GM18517 (cell line): ENCODE data around the gene APOL1.
"Not testable (repeated sequence)": the region's sequence is repeated elsewhere in the genome, so short reads cannot be mapped to it uniquely, and the experiment has no call there.

Source experiments
- ATAC-seq: cut with Tn5 transposase; IDR thresholded peaks from one replicate; pipeline ENCODE4 v1.9.1; 2021; ENCODE audit warnings: mild to moderate bottlenecking, moderate library complexity; ENCODE audit not compliant: unreplicated experiment

Gene APOL1

DNA sequence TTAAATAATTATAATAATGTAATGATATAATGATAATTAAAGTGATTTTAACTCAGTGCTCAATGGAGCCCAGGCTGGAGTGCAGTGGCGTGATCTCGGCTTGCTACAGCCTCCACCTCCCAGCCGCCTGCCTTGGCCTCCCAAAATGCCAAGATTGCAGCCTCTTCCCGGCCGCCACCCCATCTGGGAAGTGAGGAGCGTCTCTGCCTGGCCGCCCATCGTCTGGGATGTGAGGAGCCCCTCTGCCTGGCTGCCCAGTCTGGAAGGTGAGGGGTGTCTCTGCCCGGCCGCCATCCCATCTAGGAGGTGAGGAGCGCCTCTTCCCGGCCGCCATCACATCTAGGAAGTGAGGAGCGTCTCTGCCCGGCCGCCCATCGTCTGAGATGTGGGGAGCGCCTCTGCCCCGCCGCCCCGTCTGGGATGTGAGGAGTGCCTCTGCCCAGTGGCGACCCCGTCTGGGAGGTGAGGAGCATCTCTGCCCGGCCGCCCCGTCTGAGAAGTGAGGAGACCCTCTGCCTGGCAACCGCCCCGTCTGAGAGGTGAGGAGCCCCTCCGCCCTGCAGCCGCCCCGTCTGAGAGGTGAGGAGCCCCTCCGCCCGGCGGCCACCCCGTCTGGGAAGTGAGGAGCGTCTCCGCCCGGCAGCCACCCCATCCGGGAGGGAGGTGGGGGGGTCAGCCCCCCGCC, 37.6 kb downstream of the APOL1 start:
- ATAC-seq, result not testable (repeated sequence)

DNA sequence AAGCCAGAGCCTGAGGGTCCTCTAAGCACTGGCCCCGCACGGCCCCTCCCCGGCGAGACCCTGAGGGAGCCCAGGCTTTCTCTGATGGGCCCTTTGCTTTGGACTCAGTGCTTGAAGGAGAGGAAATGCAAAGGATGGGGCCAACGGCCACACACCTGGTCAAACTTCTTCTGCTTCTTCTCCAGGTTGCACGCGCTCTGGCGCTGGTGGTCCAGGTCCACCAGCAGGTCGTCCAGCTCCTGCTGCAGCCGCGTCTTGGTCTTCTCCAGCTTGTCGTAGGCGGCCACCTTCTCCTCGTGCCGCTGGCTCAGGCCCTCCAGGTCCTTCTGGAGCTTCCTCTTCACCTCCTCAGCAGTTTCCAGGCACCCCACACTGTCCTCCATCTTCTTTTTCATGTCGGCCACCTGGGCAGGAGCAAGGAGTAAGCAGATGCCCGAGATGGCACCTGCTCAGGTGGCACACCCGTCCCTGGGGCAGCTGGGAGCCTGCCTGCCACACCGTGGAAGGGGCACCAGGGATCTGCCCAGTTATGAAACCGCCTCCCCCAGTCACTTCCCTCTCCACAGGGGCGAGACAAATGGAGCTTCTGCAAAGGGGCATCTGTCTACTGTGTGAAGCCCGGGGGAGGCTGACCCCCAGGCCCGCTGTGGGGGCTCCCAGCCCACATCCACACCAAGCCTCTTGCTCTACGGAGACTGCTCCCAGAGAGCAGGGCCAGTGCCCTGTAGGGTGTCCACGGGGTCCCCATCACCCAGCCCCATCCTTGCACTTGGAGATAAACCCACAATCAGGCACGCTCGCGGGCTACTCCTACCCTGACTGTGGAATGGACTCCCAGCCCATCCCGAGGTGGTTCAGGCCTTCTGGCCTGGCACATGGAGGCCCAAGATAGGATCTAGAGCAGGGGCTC, 39.2 kb downstream of the APOL1 start:
- no peak for ATAC-seq

DNA sequence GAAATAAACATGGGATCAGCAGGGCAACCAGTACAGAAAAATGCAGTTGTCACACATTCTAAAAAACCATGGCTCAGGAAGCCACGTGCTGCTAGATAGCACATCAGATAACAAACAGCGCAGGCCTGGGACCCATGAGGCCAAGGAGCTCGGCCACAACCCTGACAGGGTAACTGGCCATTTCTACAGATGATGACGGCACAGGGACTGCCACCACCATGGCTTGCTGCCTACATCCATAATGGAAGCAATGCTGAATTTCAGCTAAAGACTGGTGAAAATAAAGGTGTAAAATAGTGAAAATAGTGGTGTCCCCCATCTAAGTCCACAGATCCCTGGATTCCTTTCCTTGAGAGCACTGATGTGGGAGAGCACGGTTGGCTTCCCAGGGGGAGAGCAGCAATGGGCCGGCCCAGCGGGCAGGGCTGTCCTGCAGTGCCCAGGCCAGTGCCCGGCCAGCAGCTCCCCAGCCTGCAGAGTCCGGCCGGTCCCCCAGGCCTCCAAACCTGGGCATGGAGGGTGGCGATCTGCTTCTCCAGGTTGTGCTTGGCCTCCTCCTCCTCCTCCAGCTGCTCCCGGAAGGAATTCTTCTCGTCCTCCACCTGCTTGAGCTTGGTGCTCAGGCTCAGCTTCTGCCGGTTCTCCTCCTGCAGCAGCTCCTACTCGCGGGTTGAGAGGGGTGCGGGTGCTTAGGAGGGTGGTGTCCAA, 40.0 kb downstream of the APOL1 start:
- ATAC-seq, result no peak

DNA sequence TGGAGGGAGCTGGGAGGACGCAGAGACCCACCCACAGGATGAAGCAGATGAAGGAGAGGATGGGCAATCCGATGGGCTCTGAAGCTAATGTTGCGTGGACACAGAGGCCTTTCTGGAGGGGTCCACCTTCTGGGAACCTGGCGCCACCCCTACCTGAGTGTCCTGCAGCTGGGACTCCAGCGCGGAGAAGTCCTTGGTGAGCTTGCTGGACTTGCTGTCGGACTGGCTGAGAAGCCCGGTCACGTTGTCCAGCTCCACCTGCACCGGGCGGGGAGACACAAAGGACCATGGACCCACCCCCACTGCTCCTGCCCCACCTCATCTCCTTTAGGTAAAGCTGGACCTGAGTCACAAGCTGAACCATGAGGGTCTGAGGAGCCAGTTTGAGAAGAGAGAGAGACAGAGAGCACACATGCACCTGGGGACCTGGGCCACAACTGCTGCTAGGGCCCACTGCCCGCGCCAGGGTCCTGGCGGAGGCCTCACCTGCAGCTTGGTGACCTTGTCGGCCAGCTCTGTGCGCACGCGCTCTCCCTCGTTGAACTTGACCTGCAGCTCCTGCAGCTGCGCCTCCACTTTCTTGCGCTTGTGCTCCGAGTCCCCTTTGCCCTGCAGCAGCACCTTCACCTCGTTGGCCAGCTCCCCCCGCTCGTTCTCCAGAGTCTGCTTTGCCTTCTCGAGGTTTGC, 40.8 kb downstream of the APOL1 start:
- no peak for ATAC-seq

DNA sequence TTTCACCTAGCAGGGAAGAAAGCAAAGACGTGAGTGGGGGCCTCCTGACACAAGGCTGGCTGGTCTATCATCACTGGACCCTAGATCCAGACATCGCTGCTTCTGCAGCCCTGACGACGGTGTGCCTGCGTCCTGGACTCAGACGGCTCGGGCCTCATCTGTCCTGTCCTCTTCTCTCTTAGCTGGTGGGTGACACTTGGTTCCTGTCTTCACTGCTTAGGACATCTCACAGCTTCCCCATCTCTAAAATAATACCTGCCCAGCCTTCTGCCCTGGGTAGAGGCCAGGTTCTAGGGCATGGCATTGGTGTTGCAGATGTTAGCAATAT, 41.3 kb downstream of the APOL1 start:
- ATAC-seq, result no peak

DNA sequence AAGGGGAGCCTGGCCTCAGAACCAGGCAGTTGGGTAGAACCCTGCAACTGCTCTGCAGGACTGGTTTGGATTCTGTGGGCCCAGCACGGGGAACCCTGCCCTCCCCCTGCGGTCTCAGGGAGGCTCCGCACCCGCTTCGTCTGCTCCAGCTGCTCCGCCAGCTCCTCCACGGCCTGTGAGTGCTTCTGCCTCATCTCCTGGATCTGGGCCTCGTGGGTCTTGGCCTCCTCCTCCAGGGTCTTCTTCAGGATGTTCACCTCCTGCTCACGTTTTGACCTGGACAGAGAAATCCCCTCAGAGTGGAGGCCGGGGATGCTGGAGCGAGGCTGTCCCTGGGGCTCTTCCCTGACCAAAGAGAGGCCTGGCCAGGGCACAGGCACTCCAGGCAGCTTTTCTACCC, 41.9 kb downstream of the APOL1 start:
- ATAC-seq, result no peak

DNA sequence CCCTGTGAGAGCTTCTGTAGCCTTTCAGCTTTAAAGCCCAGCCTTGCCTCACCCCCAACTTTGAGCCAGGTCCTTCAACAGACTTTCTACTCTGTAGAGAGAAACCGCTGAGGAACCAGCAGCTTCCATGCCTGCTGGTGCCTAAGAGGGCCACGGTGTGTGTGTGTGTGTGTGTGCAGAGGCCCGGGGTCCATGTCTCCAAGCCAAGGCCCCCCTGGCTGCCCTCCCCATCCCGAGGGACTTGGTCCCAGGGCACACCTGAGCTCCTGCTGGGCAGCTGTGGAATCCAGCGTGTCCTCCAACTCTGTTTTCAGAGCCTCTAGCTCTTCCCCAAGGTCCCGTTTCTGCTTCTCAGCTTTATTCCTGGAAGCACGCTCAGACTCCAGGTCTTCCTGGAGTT, 42.3 kb downstream of the APOL1 start:
- ATAC-seq, result no peak

DNA sequence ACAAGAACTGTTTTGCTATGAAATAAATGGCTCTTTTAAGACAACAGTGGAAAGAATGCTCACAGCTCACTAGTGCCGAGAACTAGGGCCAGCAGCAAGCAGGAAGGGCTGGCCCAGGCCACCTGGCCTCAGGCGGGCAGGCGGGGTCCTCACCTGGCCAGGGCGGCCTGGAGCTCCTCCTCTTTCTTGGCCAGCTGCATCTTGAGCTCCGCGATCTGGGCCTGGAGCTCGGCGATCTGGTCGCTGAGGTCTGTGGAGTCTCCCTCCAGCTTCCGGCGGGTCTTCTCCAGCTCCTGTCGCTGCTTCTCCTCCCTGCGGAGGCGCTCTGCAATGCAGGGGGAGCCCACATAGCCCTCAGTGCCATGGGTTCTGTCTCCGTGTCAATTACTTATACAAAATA, 43.8 kb downstream of the APOL1 start:
- no peak for ATAC-seq

DNA sequence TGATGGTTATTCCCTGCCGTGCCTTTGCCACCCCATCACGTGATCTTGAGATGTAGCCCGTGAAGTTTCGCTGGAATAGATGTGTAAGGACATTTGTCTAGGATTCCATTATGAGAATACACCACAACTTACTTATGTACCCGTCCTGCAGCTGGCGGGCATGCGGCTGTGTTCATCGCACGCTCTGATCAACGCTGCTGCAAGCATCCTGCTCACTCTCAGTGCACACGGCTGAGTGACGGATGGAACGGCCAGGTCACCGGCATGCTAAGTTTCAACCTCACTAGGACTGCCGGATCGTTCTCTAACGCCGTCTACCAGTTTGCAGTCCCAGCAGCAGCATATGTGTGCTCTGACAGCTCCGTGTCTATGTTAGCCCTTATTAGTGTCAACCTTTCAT, 44.6 kb downstream of the APOL1 start:
- no peak for ATAC-seq

DNA sequence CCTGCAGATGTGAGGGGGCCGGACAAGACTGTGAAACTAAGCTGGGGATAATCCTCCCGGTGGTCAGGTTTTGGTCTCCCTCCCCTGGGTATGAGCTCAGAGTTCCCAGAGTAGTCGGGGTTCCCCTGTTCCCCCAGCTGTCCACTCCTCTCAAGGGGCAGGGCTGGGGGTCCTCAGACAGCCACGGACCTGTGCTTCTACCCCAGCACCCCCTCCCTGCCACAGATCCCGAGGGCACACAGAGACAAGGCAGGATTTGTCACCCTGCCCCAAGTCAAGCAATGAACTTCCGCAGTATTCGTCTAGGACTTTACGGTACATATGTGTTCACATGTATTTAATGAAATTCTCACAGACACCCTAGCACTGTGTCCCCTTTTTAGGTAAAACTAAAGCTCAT, 45.2 kb downstream of the APOL1 start:
- ATAC-seq, result no peak

DNA sequence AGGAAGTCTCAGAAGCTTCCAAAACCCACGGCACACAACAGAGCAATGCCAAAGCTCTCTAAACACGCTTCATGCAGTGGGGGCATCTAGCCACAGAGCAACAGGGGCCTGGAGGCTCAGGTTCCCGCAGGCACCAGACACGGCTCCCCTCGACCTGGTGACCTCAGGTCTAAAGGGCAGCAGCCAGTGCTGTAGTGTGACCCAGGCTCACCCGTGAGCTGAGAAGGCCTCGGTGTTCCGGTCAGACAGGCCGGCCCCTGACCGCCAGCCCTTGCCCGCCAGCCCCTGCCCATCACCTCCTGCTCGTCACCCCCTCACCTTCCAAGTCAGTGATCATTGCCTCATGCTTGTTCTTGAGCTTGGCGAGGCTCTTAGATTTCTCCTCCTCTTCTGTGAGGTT, 45.7 kb downstream of the APOL1 start:
- ATAC-seq, result no peak

DNA sequence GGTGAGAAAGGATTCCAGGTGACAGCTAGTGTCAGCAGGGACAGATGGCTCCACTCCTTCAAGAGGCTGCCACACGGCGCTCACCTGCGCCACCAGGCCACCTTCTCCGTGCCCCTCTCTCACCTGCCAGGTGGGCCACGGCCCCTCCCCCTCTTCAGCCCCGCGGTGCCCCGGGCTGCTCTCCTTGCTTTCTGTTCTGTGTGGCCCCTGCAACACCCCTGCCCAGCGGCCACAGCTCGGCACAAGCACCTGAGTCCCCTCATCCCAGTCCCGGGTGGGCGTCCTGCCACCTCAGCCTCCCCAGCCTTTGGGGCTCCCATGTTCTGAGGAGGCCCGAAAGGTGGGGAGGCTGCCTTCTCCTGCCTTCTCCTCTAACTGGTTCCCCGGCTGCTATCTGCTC, 46.4 kb downstream of the APOL1 start:
- ATAC-seq, result no peak

DNA sequence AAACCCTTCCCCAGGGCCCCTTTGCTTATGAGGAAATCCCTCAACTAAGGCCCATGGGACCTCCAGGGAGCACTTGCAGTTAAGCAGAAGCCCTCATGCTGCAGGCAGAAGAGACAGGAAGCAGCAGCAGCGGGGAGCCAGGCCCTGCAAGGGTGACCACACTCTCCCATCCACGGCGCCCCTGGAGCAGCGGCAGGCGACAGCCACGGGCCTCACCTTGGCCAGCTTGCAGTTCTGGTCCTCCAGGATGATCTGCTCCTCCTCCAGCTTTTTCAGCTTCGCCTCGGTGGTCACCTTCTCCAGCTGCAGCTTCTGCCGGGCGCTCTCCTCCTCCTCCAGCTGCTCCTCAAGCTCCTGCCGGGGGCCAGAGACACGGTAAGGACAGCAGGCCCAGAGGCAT, 47.0 kb downstream of the APOL1 start:
- ATAC-seq, result no peak

DNA sequence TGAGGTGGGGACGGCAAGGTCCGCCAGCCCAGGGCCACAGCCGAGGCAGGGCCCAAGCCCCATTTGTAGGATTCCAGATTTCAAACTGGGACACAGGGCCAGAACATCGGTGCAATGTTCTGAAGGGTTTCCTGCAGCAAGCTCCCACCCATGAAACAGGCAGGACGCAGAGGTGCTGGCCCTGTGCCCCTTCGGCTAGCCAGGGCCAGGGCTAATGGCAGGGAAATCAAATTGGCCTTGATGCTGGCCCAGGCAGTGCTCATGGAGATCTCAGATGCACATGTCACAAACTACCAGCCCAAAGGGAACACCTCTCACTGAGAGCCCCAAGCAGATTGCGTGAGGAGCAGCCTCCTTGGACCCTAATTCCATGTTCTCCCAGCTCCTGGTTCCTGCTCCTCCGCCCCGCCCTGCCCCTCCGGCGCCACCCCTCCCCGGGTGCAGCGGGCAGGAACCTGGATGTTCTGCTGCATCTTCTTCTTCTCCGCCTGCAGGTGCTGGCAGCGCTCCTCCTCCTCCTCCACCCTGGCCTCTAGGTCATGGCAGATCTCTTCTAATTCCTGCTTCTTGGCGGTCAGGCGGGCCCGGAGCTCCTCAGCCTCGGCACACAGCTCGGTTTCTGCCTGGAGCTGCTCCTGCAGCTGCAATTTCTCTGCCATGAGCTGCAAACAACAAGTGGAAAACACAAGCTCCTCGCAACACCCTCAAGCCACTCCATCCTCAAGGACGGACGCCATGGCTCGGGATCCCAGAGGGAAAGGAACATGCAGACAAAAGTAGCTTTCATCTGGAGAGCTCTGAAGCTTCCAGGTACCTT, 47.7 kb downstream of the APOL1 start:
- no peak for ATAC-seq

DNA sequence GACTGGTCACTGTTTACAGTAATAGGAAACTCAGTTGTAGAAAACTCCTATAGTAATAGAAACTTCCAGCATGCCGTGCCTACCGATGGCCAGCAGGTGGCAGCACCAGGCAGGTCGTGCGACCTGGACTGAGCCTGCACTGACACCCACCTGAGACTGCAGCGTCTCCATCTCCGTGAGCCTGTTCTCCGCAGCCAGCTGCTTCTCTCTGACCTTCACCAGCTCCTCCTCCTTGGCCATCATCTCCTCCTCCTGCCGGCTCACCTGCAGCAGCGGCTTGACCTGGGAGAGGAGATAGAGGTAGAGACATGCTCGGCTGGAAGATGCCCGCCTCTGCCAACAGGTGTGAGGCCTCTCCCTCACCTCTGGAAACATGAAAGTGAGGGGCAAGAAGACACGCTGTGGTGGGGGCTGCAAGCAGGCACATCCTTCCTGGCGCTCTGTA, 48.5 kb downstream of the APOL1 start:
- no peak for ATAC-seq

DNA sequence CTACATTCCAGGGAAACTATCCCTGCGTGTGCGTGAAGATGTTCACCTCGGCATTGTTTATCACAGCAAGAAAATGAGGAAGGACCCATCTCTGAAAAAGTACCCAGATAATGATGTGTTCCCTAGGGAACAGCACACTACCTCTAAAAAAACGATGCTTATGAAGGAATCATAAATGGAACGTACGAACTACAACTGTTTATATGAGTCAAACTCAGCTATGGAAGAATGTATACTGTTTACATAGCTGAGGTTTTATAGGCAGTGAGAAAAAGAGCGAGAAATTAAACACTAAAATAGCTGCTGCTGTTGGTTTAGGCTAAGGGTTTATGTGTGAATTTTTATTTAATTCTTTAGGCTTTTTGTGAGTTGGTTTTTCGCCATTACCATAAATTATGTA, 48.9 kb downstream of the APOL1 start:
- ATAC-seq, result no peak

DNA sequence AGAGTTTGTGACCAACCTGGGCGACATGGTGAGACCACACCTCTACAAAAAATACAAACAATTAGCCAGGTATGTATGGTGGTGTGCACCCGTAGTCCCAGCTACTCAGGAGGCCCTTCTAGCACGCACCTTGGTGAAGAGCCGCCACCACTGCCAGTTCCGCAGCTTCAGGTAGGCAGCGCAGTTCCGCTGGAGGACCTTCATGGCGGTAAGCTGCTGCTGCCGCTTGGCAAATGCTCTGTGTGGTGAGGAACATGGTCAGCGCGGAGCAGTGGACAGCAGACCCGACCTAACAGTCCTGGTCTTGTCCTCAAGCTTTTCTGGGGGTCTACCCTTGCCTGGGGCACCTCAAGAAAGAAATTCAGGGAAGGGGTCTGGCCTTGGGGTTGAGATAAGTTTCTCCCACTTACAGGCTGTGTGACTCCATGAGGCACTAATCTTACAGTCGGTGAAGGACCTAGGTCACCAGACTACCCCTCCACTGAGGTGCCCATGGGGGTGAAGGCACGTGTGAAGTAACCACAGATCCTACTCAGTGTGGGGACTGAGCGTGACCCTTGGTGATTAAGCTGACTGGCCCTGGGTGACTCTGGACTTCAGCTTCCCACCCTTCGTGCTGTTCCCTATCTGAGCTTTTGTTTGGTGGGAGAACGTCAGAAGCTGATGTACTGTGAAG, 49.6 kb downstream of the APOL1 start:
- no peak for ATAC-seq

DNA sequence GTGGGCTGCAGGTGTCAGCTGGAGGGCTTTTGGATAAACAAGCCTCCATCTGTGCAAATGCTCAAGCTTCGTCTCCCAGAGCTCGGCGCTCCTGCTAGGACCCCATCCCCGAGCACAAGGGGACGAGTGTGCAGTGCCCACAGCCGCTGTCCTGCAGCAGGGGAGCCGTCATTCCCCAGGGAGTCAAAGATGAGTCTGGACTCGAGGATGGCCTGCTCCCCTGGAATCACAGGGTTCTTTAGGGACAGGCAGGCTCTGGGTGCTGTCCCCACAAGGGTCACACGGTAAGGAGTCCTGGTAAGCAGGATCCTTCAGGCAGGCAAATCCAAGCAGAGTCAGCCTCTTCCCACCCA, 50.2 kb downstream of the APOL1 start:
- ATAC-seq, result no peak

DNA sequence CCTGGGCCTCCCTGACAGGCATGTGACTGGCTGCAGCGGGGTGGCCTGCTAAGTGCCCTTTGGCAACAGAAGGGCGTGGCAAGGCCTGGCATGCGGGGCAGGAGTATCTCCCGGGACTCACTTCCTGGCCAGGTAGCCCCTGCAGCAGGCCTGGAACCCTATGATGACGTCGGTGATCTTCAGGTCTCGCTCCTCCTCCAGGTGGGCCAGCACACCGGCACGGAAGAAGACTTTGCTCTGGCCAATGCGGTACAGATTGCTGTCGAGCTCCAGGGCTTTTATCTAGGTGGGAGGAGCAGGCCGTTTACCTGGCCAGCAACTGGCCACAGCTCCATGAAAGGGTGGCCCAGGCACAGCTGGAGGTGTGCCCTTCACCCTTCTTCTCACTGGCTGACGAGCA, 50.9 kb downstream of the APOL1 start:
- ATAC-seq, result no peak

DNA sequence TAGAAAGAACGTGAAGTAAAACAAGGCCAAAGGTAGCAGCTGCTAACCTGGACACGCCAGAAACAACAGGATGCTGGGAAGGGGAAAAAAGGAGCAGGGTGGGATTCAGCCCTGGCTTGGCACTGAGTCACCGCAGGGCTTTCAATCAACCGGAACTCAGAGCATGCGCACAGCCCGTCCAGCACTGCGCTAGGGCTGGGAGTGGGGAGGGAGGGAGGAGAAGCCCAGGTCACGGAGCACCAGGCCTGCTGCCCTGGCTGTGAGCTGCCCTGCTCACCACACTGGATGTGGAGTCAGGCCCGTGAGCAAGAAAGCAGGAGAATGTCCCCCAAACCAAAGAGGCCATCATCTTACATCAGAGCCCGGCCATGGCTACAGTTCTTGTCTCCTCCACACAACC, 51.5 kb downstream of the APOL1 start:
- no peak for ATAC-seq
